ENCODE results near the gene HK2.
"Not testable (repeated sequence)": the region's sequence is repeated elsewhere in the genome, so short reads cannot be mapped to it uniquely, and the experiment has no call there.

Gene HK2

DNA sequence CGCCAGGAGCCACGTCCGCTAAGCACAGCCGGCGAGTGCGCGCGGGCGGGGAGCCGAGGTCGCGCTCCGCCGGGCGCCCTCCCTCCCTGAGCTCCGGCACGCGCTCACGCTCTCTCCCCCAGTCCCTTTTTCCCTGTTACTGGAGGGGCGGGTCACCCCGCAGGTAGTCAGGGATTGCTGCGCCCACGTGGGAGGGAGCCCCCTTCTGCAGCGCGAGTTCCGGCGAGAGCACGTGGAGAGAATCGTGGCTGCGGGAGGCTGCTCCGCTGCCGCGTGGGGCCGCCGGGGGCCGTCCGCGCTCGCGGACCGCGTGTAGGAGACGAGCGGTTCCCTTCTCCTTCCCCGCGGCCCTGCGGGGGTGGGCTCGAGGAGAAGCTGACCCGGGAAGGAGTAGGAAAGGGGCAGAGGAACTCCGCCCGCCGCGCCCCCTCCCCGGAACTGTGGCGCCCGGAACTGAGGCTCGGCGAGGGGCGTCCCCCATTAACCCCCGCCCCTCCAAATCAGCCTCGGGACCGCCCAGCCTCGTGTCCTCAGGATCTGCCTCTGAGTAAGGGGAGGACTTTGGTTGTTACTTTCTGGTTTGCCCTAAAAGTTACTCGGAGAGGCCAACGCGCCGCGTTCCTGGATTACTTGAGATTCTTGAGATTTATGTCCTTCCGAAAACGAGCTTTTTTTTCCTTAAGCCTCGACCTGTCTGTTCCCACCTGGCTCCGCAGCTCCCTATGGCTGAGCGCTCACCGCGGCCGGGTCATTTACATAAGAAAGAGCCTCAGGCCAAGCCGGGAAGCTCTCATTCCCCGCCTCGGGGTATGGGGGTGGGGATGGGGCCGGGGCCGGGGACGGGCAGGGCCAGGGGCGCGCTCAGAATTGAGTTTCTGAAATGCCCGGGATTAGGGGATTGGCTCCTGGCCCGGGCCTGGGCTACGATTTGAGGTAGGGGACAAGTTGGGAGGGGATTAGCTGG, 1.1 kb downstream of the HK2 start:
- DNase-seq, result peak; percentile 79 to 91

DNA sequence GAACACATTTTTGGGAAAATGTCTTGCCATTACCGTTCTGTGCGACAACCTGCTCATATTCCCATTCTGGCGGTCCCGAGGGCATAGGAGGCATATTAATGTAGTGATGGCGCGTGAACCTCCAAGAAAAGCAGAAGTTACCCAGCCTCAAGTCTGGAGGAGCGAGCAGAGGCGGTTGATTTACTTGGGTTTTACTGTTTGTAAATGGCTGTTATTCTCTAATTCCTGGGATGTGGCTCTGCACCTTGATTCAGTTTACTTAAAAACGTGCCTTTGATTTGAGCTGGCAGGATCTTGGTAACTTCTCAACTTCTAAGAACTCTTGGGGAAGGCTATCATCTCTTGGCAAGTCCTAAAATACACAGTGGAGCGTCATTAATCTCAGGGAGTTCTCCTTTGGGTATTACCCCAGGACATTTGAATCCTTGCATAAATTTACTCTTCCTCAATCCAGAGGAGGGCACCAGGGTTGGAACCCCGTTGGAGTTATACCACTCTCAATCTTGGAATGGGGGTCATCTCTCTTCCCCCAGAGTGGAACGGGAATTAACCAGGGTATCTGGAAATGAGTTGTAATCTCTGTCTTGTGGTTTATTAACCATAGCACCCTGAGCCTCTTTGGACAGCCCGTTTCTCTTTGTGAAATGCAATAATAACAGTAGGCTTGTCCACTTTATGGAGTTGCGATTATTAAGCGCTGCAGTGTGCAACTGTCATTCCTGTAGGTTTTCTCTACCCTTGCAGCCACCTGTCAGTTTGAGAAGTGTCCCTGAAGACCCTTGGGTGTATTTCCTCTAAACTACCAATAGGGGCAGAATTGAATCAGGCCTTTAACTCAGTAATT, 2.1 kb downstream of the HK2 start:
- peak; percentile 61 to 67 for DNase-seq

- no peak for DNase-seq
These were observed 2.9 kb downstream of the HK2 start for GRCh38 chr2:74836675-74837401.

DNA sequence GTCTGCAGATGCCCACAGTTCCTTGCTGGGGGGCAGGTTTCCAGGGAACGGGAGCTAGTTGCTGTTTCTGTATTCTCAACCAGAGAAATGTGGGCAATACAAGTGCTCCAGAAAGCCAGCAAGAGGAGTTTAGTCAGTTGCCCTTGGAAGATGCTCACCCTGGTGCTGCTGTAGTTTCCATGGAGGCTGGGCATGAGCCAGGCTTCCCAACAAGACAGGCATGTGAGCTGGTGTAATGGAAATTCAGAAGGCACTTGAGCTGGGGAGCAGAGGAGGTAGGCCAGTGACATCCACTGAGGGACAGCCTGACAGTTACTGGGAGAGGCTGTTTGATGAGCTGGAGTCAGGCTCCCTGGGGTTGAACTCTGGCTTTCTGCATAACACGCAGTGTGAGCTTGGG, 7.7 kb downstream of the HK2 start:
- no peak for DNase-seq

- no peak for DNase-seq
These were observed 9.5 kb downstream of the HK2 start for GRCh38 chr2:74843433-74843832.

- DNase-seq, result peak; percentile 76 to 91
These were observed 10.0 kb downstream of the HK2 start for GRCh38 chr2:74843899-74844298.

DNA sequence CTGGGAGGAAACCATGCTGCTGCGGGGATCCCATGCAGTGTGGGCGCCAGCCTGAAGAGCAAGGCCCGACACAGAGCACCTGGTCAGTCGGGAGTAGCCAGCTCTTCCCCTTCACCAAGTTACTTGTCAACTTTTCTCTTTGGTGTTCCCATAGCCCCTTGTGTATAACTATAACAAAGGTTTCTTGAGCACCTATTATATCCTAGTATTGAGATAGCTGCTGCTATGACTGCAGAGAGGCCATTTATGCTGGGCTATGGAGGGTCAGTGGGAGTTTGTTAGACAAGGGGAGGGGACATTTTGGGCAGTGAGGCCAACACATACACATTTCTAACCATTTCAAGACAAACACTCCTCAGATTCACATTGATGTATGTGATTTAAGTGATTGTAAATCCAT, 10.8 kb downstream of the HK2 start:
- DNase-seq, result no peak

- DNase-seq, result peak; percentile 91 to 96
These were observed 11.4 kb downstream of the HK2 start for GRCh38 chr2:74845217-74845751.

GRCh38 chr2:74845991-74846390, 12.1 kb downstream of the HK2 start:
- DNase-seq, result no peak

DNA sequence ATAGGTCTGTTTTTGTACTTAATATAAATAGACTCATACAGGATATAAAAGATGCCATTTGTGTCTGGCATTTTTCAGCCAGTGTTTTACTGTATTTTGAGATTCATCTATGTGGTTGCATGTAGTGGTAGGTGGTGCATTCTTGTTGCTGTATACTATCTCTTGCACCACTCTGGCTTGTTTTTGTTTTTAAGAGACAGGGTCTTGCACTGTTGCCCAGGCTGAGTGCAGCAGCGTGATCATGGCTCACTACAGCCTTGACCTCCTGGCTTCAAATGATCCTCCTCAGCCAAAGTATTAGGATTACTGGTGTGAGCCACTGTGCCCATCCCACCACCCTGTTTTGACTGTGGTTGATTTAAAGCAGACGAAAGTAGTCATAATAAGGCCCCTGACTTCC, 12.6 kb downstream of the HK2 start:
- no peak for DNase-seq

DNA sequence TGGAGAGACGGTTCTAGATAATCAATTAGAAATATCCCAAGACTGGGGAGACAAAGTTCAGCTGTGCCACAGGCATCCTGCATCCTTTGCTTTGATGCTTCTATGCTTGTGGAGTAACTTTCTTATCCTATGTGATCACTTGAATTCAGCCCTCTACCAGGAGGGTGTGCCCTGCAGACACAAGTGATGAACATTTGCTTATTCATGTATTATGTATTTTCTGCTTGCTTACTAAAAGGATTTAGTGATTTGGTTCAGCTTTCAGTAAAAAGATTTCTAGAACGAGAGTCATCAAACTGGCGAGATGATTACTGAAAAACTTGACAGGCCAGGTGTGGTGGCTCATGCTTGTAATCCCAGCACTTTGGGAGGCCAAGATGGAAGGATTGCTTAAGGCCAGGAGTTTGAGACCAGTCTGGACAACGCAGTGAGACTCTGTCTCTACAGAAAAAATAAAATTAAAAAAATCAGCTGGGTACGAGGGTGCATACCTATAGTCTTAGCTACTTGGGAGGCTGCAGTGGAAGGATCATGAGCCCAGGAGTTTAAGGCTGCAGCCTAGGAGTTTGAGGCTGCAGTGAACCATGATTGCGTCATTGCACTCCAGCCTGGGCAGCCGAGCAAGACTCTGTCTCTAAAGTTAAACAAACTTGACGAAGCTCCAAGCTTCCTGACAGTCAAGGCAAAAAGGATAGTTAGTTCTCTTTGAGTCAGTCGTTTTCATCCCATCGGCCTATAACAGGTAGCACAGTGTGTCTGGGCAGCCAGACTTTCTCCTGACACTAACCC, 13.3 kb downstream of the HK2 start:
- DNase-seq, result no peak

DNA sequence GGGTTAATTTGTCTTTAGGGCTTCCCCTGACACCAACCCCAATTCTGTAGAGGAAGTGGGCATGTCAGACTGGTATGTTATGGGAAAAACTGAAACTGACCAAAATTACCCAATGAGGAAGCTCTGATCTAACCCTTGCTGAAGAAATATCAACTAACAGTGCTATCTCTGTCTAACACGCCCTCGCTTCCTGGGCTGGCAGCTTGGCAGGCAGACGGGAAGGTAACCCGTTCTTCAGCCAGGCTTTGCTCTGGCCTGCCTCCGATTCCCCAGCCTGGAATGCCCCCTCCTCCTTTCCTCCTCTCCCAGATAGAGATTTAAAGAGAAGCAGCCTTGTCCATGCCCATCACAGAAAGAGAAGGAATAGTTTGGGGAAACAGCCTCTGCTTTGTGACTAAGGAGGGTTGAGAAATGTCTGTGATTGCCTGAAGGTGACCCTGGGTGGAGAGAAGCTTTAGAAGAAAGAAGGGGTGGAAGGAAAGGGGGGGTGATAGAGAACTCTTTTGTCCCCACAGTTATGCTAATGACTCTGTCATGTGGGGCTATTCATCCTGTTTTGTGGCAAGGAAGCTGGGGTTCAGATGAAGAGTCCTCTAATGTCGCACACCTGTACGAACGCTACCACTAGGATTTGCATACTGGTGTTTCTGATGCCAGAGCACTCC, 15.4 kb downstream of the HK2 start:
- peak; percentile 94 to 98 for DNase-seq

DNA sequence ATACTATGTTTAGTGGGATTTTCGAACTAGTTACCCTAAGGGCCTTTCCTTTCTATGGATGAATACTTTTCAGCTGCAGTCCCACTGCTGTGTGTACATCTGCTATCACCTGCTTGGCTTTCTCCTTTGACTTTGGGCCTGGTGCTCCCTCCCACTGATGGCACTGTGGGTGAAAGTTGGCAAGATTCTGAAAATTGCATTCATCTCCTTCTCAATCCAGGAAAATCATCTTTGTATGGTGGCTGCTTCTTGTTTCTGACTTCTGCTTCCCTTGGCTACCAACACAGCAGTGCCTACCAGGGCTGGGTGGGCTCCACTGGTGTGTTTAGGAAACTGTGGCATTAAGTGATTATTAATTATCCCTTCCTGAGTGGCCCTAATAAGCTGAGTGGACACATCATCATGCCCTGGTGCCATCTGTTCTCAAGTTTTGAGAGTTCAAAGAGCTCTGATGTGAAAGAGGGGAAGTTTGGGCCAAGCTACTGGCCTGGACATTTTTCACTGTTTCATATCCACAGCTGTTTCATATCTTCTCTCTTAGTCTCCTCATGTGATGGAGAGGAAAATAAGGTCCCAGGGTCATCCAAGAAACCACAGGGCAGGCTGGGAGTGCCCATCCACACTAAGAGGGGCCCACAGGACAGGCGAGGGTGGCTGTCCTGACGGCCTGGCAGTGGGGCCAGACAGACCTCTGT, 16.7 kb downstream of the HK2 start:
- DNase-seq, result peak in 1 of 2 donors; percentile 63

DNA sequence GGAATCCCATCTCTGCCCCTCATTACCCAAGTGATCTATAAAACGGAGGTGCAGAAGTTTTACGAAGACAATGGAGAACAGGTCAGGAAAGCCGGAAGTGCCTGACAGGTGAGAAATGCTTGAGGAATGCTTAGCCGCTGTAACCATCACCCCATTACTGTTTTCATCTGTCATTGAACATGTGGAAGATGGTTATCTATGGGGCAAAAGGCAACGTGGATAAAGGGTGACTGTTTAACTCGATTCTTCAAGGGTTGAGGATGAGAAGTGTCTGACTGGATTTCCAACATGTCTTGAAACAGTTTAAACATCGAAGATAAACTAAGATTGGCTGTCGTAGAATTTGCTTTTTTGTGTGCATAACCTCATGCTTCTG, 17.3 kb downstream of the HK2 start:
- DNase-seq, result no peak

GRCh38 chr2:74853360-74853759, 19.4 kb downstream of the HK2 start:
- DNase-seq, result not testable (repeated sequence)

DNA sequence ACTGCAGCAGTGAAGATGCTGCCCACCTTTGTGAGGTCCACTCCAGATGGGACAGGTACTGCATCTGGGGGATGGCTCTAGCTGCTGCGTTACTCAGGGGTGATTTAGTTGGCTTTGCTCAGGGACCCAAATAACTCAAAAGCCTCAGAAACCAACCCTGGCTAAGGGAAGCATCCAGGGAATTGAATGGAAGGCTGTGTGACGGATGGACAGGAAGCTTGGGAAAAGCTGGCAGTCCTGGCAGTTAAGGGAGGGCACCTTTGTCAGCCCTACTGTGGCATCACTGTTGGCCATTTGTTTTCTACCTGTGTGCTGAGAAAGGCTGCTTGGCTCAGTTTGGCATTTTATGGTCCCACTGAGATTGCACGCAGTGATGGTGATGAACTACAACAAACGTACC, 20.5 kb downstream of the HK2 start:
- DNase-seq, result no peak

- not testable (repeated sequence) for DNase-seq
These were observed 21.3 kb downstream of the HK2 start for GRCh38 chr2:74855114-74855707.

DNA sequence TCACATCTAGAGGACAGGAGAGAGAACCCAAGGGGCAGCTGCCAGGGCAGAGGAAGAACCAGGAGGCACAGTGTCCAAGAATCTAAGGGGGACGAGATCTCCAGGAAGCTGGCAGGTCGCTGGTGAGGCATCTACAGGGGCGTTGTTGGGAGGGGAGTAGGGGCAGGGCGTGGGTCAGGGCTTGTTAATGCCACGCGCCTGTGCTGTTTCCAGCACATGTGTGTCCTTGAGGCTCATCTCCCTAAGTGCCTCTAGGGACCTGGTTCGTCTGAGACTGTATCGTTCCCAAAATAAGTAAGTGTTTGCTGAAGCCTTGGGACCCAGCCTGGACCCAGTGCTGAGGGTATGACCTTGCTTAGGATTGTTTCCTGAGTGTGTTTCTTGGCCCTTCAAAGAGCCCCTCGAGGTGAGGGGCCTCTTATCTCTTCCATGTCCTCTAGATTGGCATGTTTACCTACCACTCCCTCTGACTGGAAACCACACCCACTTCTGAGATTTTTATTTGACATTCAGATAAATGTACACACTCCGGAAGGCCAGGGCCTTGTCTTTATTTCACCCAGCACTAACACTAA, 22.2 kb downstream of the HK2 start:
- no peak for DNase-seq

DNA sequence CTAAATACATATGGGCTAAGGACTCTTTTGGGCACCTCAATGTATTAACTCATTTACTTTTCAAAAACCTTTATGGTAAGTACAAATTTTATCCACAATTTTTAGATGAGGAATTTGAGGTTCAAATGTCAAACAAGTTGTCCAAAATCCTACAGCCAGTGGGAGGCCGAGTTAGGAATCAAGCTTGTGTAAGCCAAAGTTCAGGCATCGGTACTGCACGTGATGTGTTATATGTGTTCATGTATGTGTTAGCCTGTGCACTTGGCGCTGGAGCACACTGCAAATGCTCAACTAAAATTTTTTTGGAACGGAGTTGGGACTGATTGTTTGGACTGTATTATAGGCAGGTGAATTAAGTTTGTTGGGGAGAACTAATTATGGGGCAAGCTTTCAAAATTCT, 22.7 kb downstream of the HK2 start:
- DNase-seq, result no peak

DNA sequence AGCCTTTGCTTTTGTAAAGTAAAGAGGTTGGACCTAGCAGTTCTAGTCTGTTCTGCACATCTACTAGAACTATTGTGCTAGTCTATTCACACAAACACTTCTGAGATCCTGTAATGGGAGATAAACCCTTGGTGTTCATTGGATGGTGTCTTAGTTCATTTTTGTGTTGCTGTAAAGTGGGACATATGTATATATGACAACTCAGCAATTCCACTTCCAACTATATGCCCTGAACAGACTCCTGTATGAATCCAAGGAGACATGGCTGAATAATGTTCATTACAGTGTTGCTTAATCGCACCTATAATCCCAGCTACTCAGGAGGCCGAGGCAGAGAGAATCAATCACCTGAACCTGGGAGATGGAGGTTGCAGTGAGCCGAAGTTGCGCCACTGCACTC, 23.3 kb downstream of the HK2 start:
- DNase-seq, result no peak
